Pons (tissue), 1 donor: ENCODE data around the gene SF3A1.

ENCODE experiments used
- DNase-seq: peaks from one replicate; pipeline ENCODE4 v3.0.0-alpha.2; 2016; ENCODE audit warnings: low spot score

The SF3A1 gene

DNA sequence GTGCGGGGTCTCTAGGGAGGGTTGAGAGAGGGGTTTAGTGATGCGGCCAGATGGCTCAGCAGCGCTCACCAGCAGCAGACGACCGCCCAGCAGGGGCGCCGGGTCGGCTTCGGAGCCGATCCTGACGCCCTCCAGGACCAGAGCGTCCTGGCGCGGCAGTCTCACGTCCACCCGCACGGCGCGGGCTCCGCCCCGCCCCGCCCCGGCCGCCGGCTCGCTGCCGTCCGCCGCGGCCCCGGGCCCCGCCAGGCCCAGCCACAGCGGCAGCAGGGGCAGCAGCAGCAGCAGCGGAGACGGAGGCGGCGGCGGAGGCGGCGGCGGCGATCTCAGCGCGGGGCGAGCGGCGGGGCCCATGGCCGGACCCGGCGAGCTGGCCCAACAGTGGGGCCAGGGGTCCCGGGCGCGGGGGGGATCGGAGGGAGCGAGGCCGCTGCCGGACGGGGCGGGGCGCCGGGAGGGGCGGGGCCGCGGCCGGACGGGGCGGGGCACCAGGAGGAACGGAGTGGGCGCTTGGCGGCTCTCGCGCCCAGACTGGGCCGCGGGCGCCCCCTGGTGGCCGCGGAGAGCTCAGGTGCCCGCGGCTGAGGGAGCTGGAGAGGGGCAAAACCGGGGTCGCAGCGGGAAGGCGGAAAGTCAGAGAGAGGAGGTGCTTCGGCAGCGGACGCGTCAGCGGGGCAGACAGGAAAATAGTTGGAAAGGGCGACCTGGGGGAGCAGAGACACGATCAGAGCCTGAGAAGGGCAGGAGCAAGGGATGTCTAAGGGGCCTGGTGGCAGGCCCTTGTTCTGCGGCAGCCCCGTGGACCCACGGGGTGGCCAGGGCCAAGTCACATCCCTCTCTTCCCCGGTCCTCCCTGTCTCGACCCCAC lies 30.5 kb upstream of the SF3A1 start, which contains the start of gene RNF215:
TSS of gene RNF215 (minus strand) at position 452 of the 868 bp plus-strand sequence. CDS start at position 354, 98 bp downstream.
- peak; percentile 74 for DNase-seq

- no peak for DNase-seq
Measured at GRCh38 chr22:30386608-30386959, 29.9 kb upstream of the SF3A1 start.

- no peak for DNase-seq
Measured at GRCh38 chr22:30385942-30386341, 29.2 kb upstream of the SF3A1 start.

DNA sequence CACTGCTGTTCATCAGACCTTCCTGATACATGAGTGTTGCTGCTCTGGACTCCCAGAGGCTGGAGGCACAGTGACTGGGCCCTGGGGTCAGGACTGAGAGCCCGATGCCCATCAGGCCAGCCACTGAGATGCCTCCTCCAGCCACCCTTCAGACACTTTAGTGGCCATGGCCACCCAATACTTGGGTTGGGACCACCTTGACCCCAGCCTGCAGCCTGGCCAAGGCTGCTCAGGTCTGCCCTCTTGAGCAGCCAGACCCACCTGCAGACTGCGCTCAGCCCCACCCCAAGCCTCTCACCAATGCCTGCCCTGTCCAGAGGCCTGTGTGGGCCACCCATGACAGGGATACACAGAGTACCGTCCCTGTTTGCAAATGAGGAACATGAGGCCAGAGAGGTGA lies 26.4 kb upstream of the SF3A1 start:
- DNase-seq = no peak

GRCh38 chr22:30382340-30382739 lies 25.6 kb upstream of the SF3A1 start:
- DNase-seq = no peak

- DNase-seq = no peak
Measured at GRCh38 chr22:30381264-30381663, 24.6 kb upstream of the SF3A1 start.

- DNase-seq = no peak
Measured at GRCh38 chr22:30380011-30380410, 23.3 kb upstream of the SF3A1 start.

- DNase-seq = no peak
Measured at GRCh38 chr22:30375312-30375849, 18.7 kb upstream of the SF3A1 start.

DNA sequence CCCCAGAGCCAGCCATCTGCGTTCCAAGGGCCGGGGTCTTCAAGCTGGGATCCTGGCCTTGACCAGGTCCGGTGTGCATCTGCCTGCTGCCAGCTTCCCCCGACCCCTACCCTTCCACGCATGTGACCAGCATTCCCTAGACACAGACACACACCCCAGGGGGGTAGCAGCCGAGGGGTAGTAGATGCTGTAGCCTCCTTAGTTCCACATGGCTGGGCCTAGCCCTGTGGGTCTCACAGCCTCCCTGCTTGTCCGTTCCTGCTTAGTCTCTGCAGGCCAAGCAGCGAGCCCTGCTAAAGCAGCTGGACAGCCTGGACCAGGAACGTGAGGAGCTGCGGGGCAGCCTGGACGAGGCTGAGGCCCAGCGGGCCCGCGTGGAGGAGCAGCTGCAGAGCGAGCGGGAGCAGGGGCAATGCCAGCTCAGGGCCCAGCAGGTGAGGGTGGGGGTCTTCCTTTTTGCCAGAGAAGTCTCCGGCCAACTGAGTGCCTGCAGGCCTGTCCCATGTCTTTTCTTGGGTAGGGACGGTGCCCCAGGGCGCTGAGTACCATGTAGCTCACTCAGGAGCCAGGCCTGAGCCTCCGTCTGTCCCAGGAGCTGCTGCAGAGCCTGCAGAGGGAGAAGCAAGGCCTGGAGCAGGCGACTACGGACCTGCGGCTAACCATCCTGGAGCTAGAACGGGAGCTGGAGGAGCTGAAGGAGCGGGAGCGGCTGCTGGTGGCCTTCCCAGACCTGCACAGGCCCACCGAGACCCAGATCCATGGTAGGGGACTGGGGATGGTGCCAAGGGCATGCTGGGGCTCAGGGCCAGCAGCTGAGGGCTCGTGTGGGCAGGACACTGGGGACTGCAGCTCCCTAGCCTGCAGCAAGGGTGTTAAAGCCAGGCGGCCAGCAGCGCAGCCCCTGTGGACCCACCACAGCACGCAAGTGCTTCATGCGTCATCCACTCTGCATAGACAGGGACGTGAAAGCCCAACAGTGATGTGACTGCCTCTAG lies 16.9 kb upstream of the SF3A1 start:
- no peak for DNase-seq

GRCh38 chr22:30372915-30373314 lies 16.2 kb upstream of the SF3A1 start:
- no peak for DNase-seq

DNA sequence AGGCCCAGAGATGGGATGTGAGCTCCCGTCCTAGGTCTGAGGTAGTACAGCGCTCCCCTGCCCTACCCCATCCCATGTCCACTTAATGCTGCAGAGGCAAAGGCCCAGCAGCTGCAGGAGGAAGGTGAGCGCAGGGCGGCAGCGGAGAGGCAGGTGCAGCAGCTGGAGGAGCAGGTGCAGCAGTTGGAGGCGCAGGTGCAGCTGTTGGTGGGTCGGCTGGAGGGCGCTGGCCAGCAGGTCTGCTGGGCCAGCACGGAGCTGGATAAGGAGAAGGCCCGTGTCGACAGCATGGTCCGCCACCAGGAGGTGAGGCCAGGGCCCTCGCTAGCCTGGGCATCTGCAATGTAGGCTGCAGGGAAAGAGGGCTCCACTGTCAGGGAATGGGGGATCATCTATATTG lies 15.3 kb upstream of the SF3A1 start:
- no peak for DNase-seq

GRCh38 chr22:30371321-30371720 lies 14.6 kb upstream of the SF3A1 start:
- no peak for DNase-seq

DNA sequence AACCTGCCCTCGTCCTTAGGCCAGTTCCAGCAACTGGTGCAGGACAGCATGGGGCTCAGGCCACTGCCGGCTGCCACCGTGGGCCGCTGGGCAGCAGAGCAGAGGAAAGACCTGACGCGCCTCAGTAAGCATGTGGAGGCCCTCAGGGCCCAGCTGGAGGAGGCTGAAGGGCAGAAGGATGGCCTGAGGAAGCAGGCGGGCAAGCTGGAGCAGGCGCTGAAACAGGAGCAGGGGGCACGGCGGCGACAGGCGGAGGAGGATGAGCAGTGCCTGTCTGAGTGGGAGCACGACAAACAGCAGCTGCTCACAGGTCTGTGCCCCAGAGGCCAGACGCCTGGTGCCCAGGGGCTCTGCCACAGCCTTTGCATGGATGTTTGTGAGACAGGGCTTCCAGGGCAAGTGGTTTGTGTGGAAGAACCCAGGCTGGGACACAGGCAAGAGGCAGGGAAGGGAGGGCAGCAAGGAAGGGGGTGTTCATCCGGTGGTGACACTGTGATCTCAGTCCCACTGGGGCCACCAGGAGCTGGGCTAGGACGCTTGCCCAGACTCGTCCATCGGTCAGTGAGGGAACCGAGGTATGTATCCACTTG lies 14.0 kb upstream of the SF3A1 start:
- DNase-seq = no peak

- no peak for DNase-seq
Measured at GRCh38 chr22:30368420-30368819, 11.7 kb upstream of the SF3A1 start.

- no peak for DNase-seq
Measured at GRCh38 chr22:30365891-30366290, 9.2 kb upstream of the SF3A1 start.

- no peak for DNase-seq
Measured at GRCh38 chr22:30362651-30363281, 6.1 kb upstream of the SF3A1 start.

DNA sequence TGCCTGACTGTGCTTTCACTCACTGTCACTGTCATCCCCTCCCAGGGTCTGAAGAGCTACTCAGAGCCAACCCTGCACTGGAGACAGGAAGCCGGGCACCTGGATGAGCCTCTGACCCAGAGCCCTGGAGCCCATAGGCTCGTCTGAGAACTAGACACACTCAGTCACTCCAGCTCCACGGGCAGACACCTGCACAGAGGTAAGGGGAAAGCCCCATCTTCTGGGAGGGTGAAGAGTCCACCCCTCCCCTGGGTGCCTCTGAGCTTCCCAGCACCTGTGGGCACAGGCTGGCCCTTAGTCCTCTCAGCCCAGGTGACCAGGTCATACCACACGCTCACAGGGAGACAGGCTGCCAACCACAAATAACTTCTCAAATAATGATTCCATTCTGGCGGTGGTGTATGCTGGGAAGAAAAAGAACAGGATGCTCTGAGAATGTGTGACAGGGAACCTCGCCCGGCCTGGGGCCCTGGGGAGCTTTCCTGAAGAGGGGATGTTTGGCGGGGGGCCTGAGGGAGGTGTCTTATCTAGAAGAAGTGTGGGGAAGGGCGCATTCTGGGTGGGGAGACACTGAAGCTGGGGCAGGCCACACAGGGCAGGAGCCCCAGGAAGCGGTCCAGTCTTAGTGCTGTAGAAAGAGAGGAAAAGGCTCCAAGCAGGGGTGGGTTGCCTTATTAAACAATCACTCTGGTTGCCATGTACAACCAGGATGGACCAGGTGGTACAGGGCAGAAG lies 5.4 kb upstream of the SF3A1 start:
- DNase-seq = no peak

DNA sequence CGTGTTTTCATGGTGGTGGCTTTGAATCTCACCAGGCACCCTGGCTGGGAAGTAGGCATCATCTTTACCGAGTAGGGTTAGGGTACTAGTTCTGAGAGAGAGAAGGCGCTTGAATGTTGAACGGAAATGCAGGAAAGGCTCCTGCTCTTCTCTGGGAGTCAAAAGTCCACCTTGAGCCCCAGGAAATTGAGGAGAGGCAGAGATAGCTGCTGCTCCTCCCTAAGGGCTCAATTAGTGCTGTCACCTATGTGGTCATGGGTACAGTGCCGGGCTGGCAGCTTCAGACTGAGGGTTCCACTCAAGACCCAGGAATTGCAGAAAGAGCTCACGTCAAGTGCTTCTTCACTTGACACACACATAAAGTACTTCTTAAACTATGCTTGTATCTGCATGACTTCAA lies 1.8 kb upstream of the SF3A1 start:
- no peak for DNase-seq

DNA sequence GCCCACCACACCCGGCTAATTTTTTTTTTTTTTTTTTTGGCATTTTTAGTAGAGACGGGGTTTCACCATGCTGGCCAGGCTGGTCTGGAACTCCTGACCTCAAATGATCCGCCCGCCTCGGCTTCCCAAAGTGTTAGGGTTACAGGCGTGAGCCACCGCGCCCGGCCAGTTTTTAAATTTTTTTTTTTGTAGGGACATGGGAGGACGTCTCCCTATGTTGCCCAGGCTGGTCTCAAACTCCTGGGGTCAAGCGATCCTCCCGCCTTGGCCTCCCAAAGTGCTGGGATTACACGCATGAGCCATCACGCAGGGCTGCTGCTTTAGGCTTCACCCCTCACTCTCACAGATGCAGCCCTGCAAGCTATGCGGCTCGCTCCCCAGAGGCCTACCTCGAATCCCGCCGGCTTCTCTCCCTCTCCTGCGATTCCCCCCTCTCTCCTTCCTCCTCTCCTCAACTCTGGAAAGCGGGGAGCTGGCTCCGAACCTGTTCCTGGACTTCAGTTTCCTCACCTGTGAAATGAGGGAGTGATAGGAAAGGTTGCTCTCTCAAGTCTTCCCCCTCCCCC lies 1.0 kb upstream of the SF3A1 start:
- DNase-seq = no peak

DNA sequence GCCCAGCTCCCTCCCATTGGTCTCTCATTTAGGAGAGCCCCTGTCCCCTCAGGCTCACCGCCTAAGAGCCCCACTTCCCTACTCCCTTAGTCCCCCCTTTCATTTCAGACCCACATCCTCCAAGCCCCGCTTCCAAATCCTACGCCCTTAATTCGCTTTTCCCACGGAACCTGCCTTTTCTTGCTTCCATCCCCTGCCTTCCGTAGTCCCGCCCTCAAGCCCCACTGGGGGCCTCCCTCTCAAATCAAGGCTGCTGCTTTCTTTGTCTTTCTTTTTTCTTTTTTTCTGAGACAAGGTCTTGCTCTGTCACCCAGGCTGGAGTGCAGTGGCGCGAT lies 509 bp upstream of the SF3A1 start:
- no peak for DNase-seq

GRCh38 chr22:30354644-30355043 lies 2.0 kb downstream of the SF3A1 start:
- no peak for DNase-seq
